HepG2 (cell line): ENCODE results near the gene HS6ST2. TPM values are rescaled to one million over a fixed set of nuclear protein-coding genes. Genes with fewer than 3 reads are reported as not detected.

ENCODE experiments used
- ATAC-seq: fragments of 200-7000 bp; cut with Tn5 transposase; 3 replicates; pipeline ENCODE4 v1.9.1; 2020; ENCODE audit warnings: mild to moderate bottlenecking, moderate library complexity
- BruUV-seq: library from RNA; stranded (reverse); fragments of 400-500 nt; replicated peaks from 2 replicates; lab custom pipeline; 2021; lab: Mats Ljungman, UMichigan
- CTCF ChIA-PET: fragments of 300-600 bp; formaldehyde crosslinking; extraction: SDS; loops from one replicate; lab custom pipeline; 2021; ENCODE audit warnings: low total read pairs, inconsistent platforms, low intra/inter-chr PET ratio; lab: Yijun Ruan, JAX
- POLR2A ChIA-PET: fragments of 350-600 bp; sonication (Branson Sonifier 250); formaldehyde crosslinking; loops from one replicate; lab custom pipeline; 2020; ENCODE audit warnings: antibody characterized with exemption, inconsistent platforms; lab: Yijun Ruan, JAX
- DNase-seq: peaks from one replicate; pipeline ENCODE4 v3.0.0-alpha.2; 2015; ENCODE audit warnings: low spot score
- FAIRE-seq: peaks from 3 replicates; lab custom pipeline; 2011; peaks lifted over from hg19 to GRCh38; lab: Jason Lieb, UNC
- H2AFZ ChIP-seq: one replicate; pipeline ENCODE4 v1.6.1; 2011; ENCODE audit warnings: low read length, inconsistent platforms
- H3K27ac ChIP-seq: fragments of 300-600 bp; 3 replicates; pipeline ENCODE4 v1.8.0; 2011; ENCODE audit warnings: mixed run types, mild to moderate bottlenecking, mixed read lengths, low read length, inconsistent platforms; ENCODE audit not compliant: insufficient read depth; ENCODE audit errors: extremely low read length
- H3K27me3 ChIP-seq, 2 experiments: fragments of 200-600 bp in 1 of 2; 2 replicates in 1 of 2; 3 replicates in 1 of 2; pipeline versions ENCODE4 v1.6.0 to v1.8.0; 2011; ENCODE audit warnings: low read length in 2 of 2, mild to moderate bottlenecking in 2 of 2, moderate library complexity in 2 of 2, inconsistent platforms in 1 of 2; ENCODE audit not compliant: insufficient read depth in 2 of 2, control insufficient read depth in 1 of 2
- H3K36me3 ChIP-seq, 2 experiments: fragments of 200-600 bp in 1 of 2; replicated peaks in 1 of 2; 2 replicates in 1 of 2; 3 replicates in 1 of 2; pipeline versions ENCODE4 v1.5.1 to v1.8.0; 2011; ENCODE audit warnings: low read length in 2 of 2, inconsistent platforms in 1 of 2; ENCODE audit not compliant: insufficient read depth in 2 of 2, control insufficient read depth in 1 of 2
- H3K4me1 ChIP-seq: 2 replicates; pipeline ENCODE4 v1.5.1; 2012; ENCODE audit warnings: low read length, inconsistent platforms; ENCODE audit not compliant: insufficient read depth
- H3K4me2 ChIP-seq: 2 replicates; pipeline ENCODE4 v1.6.0; 2011; ENCODE audit warnings: low read depth, low read length, inconsistent platforms
- H3K4me3 ChIP-seq, 3 experiments: fragments of 200-600 bp in 1 of 3; sonication (generic), shearing (Covaris generic) in 1 of 3; replicated peaks in 1 of 3; 2 replicates each; pipeline ENCODE4 v1.5.1; 2011 to 2016; ENCODE audit warnings: low read length in 3 of 3, inconsistent platforms in 2 of 3, low read depth in 2 of 3, mild to moderate bottlenecking in 2 of 3, control low read depth in 1 of 3, mixed read lengths in 1 of 3; ENCODE audit not compliant: insufficient read depth in 1 of 3
- H3K79me2 ChIP-seq: one replicate; pipeline ENCODE4 v1.6.1; 2011; ENCODE audit warnings: low read length, inconsistent platforms; ENCODE audit not compliant: insufficient read depth
- H3K9ac ChIP-seq: 2 replicates; pipeline ENCODE4 v1.6.0; 2011; ENCODE audit warnings: mild to moderate bottlenecking, low read depth, low read length, inconsistent platforms; ENCODE audit not compliant: insufficient read depth
- H3K9me3 ChIP-seq: 2 replicates; pipeline ENCODE4 v1.5.1; 2012; ENCODE audit warnings: mild to moderate bottlenecking, low read length
- H4K20me1 ChIP-seq: 2 replicates; pipeline ENCODE4 v1.6.0; 2011; ENCODE audit warnings: inconsistent platforms, mild to moderate bottlenecking, low read length, moderate library complexity; ENCODE audit not compliant: insufficient read depth
- GTF3A ChIP-seq: sonication (generic); formaldehyde crosslinking; conservative IDR thresholded peaks from 2 replicates; pipeline ENCODE4 v1.4.0; 2020; ENCODE audit warnings: mild to moderate bottlenecking, missing genetic modification reagents
- MBNL3 ChIP-seq: fragments of 250-450 bp; sonication (Bioruptor Pico); conservative IDR thresholded peaks from 2 replicates; pipeline ENCODE4 v1.8.0; 2022; ENCODE audit warnings: mild to moderate bottlenecking, inconsistent platforms
- NCOA5 ChIP-seq: sonication (generic); formaldehyde crosslinking; IDR thresholded peaks from 2 replicates; pipeline ENCODE4 v1.4.0; 2020; ENCODE audit warnings: missing genetic modification reagents
- SMAD3 ChIP-seq: sonication (generic); formaldehyde crosslinking; IDR thresholded peaks from 2 replicates; pipeline ENCODE4 v1.4.0; 2020; ENCODE audit warnings: missing genetic modification reagents
- SOX6 ChIP-seq, 2 experiments: fragments of 450-650 bp in 1 of 2; sonication (generic) in 1 of 2; formaldehyde crosslinking in 1 of 2; IDR thresholded peaks; 2 replicates each; pipeline versions ENCODE4 v1.4.0 to v1.6.1; 2017 to 2020; ENCODE audit warnings: antibody characterized with exemption in 1 of 2, mild to moderate bottlenecking in 1 of 2, missing genetic modification reagents in 1 of 2
- TEAD3 ChIP-seq: optimal IDR thresholded peaks from 2 replicates; pipeline ENCODE3; 2016; ENCODE audit warnings: borderline replicate concordance
- ZBTB8A ChIP-seq: sonication (generic); formaldehyde crosslinking; IDR thresholded peaks from 2 replicates; pipeline ENCODE4 v1.4.0; 2020; ENCODE audit warnings: mild to moderate bottlenecking, low read depth, missing genetic modification reagents, borderline replicate concordance
- ZFP36 ChIP-seq: fragments of 150-350 bp; IDR thresholded peaks from 2 replicates; pipeline ENCODE4 v1.6.1; 2018; ENCODE audit warnings: borderline replicate concordance, low read length, low read depth; ENCODE audit not compliant: partially characterized antibody
- ZNF264 ChIP-seq: sonication (generic); formaldehyde crosslinking; IDR thresholded peaks from 2 replicates; pipeline ENCODE4 v1.4.0; 2020; ENCODE audit warnings: missing genetic modification reagents
- ZNF275 ChIP-seq: sonication (generic); formaldehyde crosslinking; IDR thresholded peaks from 2 replicates; pipeline ENCODE4 v1.8.0; 2022; ENCODE audit warnings: missing genetic modification reagents, mild to moderate bottlenecking, inconsistent platforms, borderline replicate concordance
- ZNF326 ChIP-seq: sonication (generic); formaldehyde crosslinking; IDR thresholded peaks from 2 replicates; pipeline ENCODE4 v1.4.0; 2020; ENCODE audit warnings: missing genetic modification reagents, borderline replicate concordance
- ZNF329 ChIP-seq: sonication (generic); formaldehyde crosslinking; IDR thresholded peaks from 2 replicates; pipeline ENCODE4 v1.9.0; 2021; ENCODE audit warnings: low read depth, mild to moderate bottlenecking, missing genetic modification reagents
- ZNF383 ChIP-seq: sonication (generic); formaldehyde crosslinking; IDR thresholded peaks from 2 replicates; pipeline ENCODE4 v1.4.0; 2020; ENCODE audit warnings: missing genetic modification reagents, mild to moderate bottlenecking, borderline replicate concordance
- ZNF569 ChIP-seq: sonication (generic); formaldehyde crosslinking; IDR thresholded peaks from 2 replicates; pipeline ENCODE4 v1.5.0; 2020; ENCODE audit warnings: mild to moderate bottlenecking, missing genetic modification reagents, moderate library complexity, borderline replicate concordance
- ZNF572 ChIP-seq: sonication (generic); formaldehyde crosslinking; IDR thresholded peaks from 2 replicates; pipeline ENCODE4 v1.5.1; 2020; ENCODE audit warnings: mild to moderate bottlenecking, missing genetic modification reagents
- ZNF589 ChIP-seq: sonication (generic); formaldehyde crosslinking; conservative IDR thresholded peaks from 2 replicates; pipeline ENCODE4 v1.8.0; 2022; ENCODE audit warnings: mild to moderate bottlenecking, moderate library complexity, missing genetic modification reagents
- ZNF615 ChIP-seq: sonication (generic); formaldehyde crosslinking; IDR thresholded peaks from 2 replicates; pipeline ENCODE4 v1.5.0; 2020; ENCODE audit warnings: mild to moderate bottlenecking, missing genetic modification reagents, borderline replicate concordance
- ZNF841 ChIP-seq: sonication (generic); formaldehyde crosslinking; IDR thresholded peaks from 2 replicates; pipeline ENCODE4 v1.8.1; 2023; ENCODE audit warnings: missing genetic modification reagents, borderline replicate concordance
- WGBS: methylation state at CpG from one replicate; pipeline ENCODE4 v1.1.6; 2017; ENCODE audit warnings: low lambda C conversion rate; 5-methylcytosine and 5-hydroxymethylcytosine counted together
- in situ Hi-C: cut with HindIII; loops from 2 replicates; pipeline ENCODE4 v1.10.0; 2017; ENCODE audit warnings: low pct_unique_long_range_greater_than_20kb; ENCODE audit not compliant: extremely low pct_ligation_motif_present
- intact Hi-C: fragments of 100-400 bp; cut with micrococcal nuclease; formaldehyde crosslinking; loops from one replicate; pipeline ENCODE4 v1.10.0; 2022; ENCODE audit not compliant: unreplicated experiment
- polyA plus RNA-seq, 8 experiments: library from polyadenylated mRNA; depleted of rRNA in 3 of 8; stranded (reverse) in 7 of 8; unstranded in 1 of 8; fragments of >200 nt; fragmentation: Illumina TruSeq in 4 of 8; extraction: Trizol in 4 of 8; gene quantifications; 2 replicates each; pipeline versions ENCODE4 v1.2.1 to v1.2.3, GENCODE V29; 2011 to 2016; ENCODE audit warnings: low read depth in 4 of 8, missing spikeins in 1 of 8, mixed read lengths in 1 of 8; ENCODE audit not compliant: insufficient read depth in 1 of 8
- total RNA-seq, 5 experiments: library from RNA; depleted of rRNA; stranded (reverse); fragments of >200 nt; fragmentation: Illumina TruSeq; extraction: Trizol; gene quantifications; 2 replicates each; pipeline ENCODE4 v1.2.3, GENCODE V29; 2016; ENCODE audit warnings: low read depth in 1 of 5

HS6ST2 gene
- total and polyA plus RNA-seq, 2 of the 13 experiments (the other 11 are each of a cell fraction or from before 2014, with no cell fraction given): 0.05 TPM; not detected in 1

- no peak for DNase-seq
- H3K79me2 ChIP-seq: no peaks in the 10 kb centered on the region
- ChIA-PET CTCF (no interaction called here), POLR2A (no interaction called here)
- ATAC-seq: no peak
- intact Hi-C loops (no loop called here), in situ Hi-C loops (no loop called here)
- 19% methylated on average over 4 of the region's 5 CpGs for WGBS
- no peaks in the 10 kb centered on the region for H3K27me3 ChIP-seq
- H3K9me3 ChIP-seq: no peaks in the 10 kb centered on the region
- H4K20me1 ChIP-seq: no peaks in the 10 kb centered on the region
- no peak overlapping the region for H3K4me3 ChIP-seq
- no peak overlapping the region for H3K9ac ChIP-seq
- TF ChIP-seq SMAD3 (CRISPR knock-in tag) (no peak), GTF3A (CRISPR knock-in tag) (no peak), ZNF326 (CRISPR knock-in tag) (no peak), ZNF572 (CRISPR knock-in tag) (no peak), SOX6 (IDR thresholded peaks at IDR 0.05) (no peak), SOX6 (CRISPR knock-in tag; IDR thresholded peaks at IDR 0.05) (no peak), ZNF841 (CRISPR knock-in tag) (no peak), ZBTB8A (CRISPR knock-in tag) (no peak), ZNF329 (CRISPR knock-in tag) (no peak), ZNF275 (CRISPR knock-in tag) (no peak), ZNF589 (no peak), ZFP36 (no peak), ZNF264 (no peak), MBNL3 (CRISPR knock-in tag) (no peak), TEAD3 (CRISPR knock-in tag) (no peak), ZNF615 (no peak), ZNF569 (no peak), NCOA5 (CRISPR knock-in tag) (no peak), ZNF383 (CRISPR knock-in tag) (no peak)
- no peak overlapping the region for H3K4me2 ChIP-seq
- H2AFZ ChIP-seq: no peak overlapping the region
- FAIRE-seq: no peak
- H3K4me1 ChIP-seq: no peaks in the 10 kb centered on the region
- no TSS peak for BruUV-seq
- no peaks in the 10 kb centered on the region for H3K36me3 ChIP-seq
- H3K27ac ChIP-seq: no peak overlapping the region
These were observed 120.5 kb downstream of the HS6ST2 start for GRCh38 chrX:132837967-132838366.
